ENCODE results near the gene E2F3. TPM values are rescaled to one million over a fixed set of nuclear protein-coding genes. Genes with fewer than 3 reads are reported as not detected.

E2F3 gene
- total RNA-seq, 1 experiment from 2014 or later: 35.7 TPM

DNA sequence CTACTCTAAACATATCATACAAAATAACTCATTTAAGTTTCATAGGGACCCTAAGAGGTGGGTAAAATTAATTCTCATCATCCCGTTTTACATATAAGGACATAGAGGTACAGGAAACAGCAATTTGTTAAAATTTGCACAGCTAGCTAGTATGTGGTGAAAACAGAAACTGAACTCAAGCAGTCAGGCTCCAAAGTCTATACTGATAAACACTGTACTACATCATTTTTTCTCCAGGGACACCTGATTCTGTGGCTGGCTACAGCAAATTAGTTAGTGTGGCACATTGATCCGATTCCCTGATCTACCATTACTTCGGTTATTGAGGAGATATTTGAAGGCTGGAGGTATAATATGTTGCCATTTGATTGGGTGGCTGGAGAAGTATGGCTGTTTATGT, 36.2 kb upstream of the E2F3 start:
- Histone ChIP-seq H3T11ph (ENCODE audit: low read length) (no peak overlapping the region), H3K23me2 (ENCODE audit: insufficient read length, low read depth, low read length, poor library complexity, severe bottlenecking) (no peaks in the 10 kb centered on the region), H3K9ac (ENCODE audit: extremely low read depth, insufficient read length, low read length) (no peak overlapping the region), H4K5ac (ENCODE audit: insufficient read length, low read depth, low read length) (no peak overlapping the region), H3K27me3 (ENCODE audit: insufficient read depth, low read length) (no peaks in the 10 kb centered on the region), H4K20me1 (ENCODE audit: control insufficient read depth, insufficient read depth, insufficient read length) (no peaks in the 10 kb centered on the region), H3K9me3 (ENCODE audit: control insufficient read depth, low read depth, low read length) (no peaks in the 10 kb centered on the region), H2BK5ac (ENCODE audit: insufficient read length, low read length) (no peak overlapping the region), H4K91ac (ENCODE audit: insufficient read length, low read depth, low read length) (no peak overlapping the region), H3K4ac (ENCODE audit: low read depth, low read length) (no peak overlapping the region), H2AK5ac (ENCODE audit: insufficient read length, low read length) (no peak overlapping the region), H3K79me1 (ENCODE audit: insufficient read depth, low read depth, low read length, poor library complexity, severe bottlenecking) (no peaks in the 10 kb centered on the region), H3K23ac (ENCODE audit: insufficient read length, low read depth, low read length) (no peak overlapping the region), H3K4me1 (ENCODE audit: insufficient read depth, low read length) (no peaks in the 10 kb centered on the region), H3K79me2 (ENCODE audit: insufficient read depth, low read length) (no peaks in the 10 kb centered on the region), H2AFZ (ENCODE audit: low read length) (no peak overlapping the region), H3K56ac (ENCODE audit: insufficient read length, low read depth, low read length) (no peak overlapping the region), H3K4me2 (ENCODE audit: insufficient read depth, insufficient read length, low read length) (no peak overlapping the region), H3K27ac (ENCODE audit: insufficient read length, low read depth, low read length) (no peak overlapping the region), H2BK120ac (ENCODE audit: low read depth, low read length, poor library complexity, severe bottlenecking) (no peak overlapping the region), H4K8ac (replicated peaks; ENCODE audit: insufficient read length, low read depth, low read length) (no peak overlapping the region), H3K18ac (ENCODE audit: insufficient read length, low read depth, low read length) (no peak overlapping the region), H2BK12ac (ENCODE audit: insufficient read length, low read depth, low read length) (no peak overlapping the region), H2BK20ac (ENCODE audit: low read depth, low read length, poor library complexity, severe bottlenecking) (no peak overlapping the region), H2BK15ac (ENCODE audit: low read depth, low read length) (no peak overlapping the region), H3K14ac (ENCODE audit: insufficient read depth, low read length) (no peak overlapping the region)
- no CpG with 5 or more reads among the region's 3 CpGs for WGBS (ENCODE audit: extremely low coverage, insufficient read length, low lambda C conversion rate)
- Mint-ChIP-seq H3K36me3 (ENCODE audit: insufficient read depth in 1 of 3, low read depth in 3 of 3) (no peaks in the 10 kb centered on the region), H3K9me3 (no peaks in the 10 kb centered on the region), H3K4me3 (no peak overlapping the region), H3K27me3 (ENCODE audit: low read depth) (peaks cover 5% of the 10 kb centered on the region), H3K27ac (no peak overlapping the region), H3K4me1 (peaks cover 2 to 5% of the 10 kb centered on the region in 2 experiments; a peak in 2 of 4 replicates)
- no peak for TF ChIP-seq CTCF (conservative IDR thresholded peaks at IDR 0.05)
- no peak for DNase-seq

Data from H9 (cell line).